GM06990 (cell line): ENCODE results near the gene BSG.

Experiments
- DNase-seq: peaks from one replicate; pipeline ENCODE4 v3.0.0-alpha.2; 2011; ENCODE audit not compliant: insufficient read length; ENCODE audit errors: extremely low read depth
- H3K27me3 ChIP-seq: replicated peaks from 2 replicates; pipeline ENCODE4 v1.6.0; 2011; ENCODE audit warnings: low read length; ENCODE audit not compliant: control insufficient read depth, insufficient read depth
- H3K36me3 ChIP-seq: 2 replicates; pipeline ENCODE4 v1.5.1; 2011; ENCODE audit warnings: low read length; ENCODE audit not compliant: control insufficient read depth, insufficient read depth
- H3K4me3 ChIP-seq: replicated peaks from 2 replicates; pipeline ENCODE4 v1.5.1; 2011; ENCODE audit warnings: low read depth, mild to moderate bottlenecking, control low read depth, low read length
- TF ChIP-seq, protein P1 (sequence below): IDR thresholded peaks from 2 replicates; pipeline ENCODE4 v1.5.1; 2011; ENCODE audit warnings: low read length, control low read depth, mild to moderate bottlenecking, inconsistent platforms; ENCODE audit not compliant: insufficient read depth, poor library complexity, severe bottlenecking

BSG gene

DNA sequence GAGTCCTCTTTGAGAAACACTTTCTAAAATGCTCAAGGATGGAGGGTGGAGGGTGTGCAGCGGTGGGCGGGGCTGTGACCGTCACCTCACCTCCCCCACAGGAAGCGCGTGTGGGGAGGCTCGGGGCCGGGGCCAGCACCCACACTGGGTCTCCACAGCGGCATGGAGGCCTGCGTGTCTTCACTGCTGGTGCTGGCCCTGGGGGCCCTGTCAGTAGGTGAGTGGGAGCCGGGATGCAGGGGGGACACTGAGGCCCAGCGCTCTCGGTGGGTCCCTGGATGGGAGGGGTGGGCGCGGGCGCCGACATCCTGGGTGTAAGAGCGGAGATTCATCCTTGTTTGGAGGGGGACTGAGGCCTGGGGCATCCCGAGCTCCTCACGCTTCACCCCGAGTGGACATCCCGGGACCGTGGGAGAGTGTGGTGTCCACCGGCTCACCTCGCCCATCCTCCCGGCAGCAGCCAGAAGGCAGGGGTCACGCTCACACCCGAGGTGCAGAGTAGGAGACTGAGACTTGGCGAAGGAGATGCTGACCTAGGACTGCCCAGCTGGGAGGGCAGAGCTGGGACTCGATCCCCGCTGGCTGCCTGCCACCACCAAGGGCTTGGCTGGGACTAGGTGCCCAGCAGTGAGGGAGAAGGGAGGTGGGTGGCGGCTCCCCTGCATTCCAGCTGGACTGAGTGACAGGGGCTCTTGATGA lies 28.3 kb upstream of the BSG start, which contains the start of gene GZMM:
Gene GZMM, plus strand, starts transcription at position 144 of the 699 bp plus-strand sequence. Its CDS starts 19 bp downstream, at position 163.
- Histone ChIP-seq H3K36me3 (peaks cover 6% of the 10 kb centered on the region; the same call in 1 of the 2 replicates), H3K4me3 (no peak within 1 kb of the TSS), H3K27me3 (no peaks in the 10 kb centered on the region)
- TF ChIP-seq, protein P1, sequence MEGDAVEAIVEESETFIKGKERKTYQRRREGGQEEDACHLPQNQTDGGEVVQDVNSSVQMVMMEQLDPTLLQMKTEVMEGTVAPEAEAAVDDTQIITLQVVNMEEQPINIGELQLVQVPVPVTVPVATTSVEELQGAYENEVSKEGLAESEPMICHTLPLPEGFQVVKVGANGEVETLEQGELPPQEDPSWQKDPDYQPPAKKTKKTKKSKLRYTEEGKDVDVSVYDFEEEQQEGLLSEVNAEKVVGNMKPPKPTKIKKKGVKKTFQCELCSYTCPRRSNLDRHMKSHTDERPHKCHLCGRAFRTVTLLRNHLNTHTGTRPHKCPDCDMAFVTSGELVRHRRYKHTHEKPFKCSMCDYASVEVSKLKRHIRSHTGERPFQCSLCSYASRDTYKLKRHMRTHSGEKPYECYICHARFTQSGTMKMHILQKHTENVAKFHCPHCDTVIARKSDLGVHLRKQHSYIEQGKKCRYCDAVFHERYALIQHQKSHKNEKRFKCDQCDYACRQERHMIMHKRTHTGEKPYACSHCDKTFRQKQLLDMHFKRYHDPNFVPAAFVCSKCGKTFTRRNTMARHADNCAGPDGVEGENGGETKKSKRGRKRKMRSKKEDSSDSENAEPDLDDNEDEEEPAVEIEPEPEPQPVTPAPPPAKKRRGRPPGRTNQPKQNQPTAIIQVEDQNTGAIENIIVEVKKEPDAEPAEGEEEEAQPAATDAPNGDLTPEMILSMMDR, result no peak
- no peak for DNase-seq

DNA sequence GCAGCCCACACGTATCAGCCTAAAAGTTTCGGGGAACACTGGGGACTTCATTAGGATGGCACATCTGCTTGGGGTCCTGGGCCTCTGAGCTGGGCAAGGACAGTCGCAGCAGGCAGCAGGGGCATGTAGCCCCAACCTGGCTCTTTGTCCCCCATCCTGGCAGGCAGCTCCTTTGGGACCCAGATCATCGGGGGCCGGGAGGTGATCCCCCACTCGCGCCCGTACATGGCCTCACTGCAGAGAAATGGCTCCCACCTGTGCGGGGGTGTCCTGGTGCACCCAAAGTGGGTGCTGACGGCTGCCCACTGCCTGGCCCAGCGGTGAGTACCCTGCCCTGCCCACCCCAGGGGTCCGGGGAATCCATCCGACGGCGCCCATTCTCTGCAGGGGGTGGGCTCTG lies 25.3 kb upstream of the BSG start:
- no peaks in the 10 kb centered on the region for H3K27me3 ChIP-seq
- peaks cover 2% of the 10 kb centered on the region; the same call in 1 of the 2 replicates for H3K36me3 ChIP-seq
- H3K4me3 ChIP-seq, result no peak overlapping the region
- TF ChIP-seq, protein P1, result no peak
- no peak for DNase-seq

DNA sequence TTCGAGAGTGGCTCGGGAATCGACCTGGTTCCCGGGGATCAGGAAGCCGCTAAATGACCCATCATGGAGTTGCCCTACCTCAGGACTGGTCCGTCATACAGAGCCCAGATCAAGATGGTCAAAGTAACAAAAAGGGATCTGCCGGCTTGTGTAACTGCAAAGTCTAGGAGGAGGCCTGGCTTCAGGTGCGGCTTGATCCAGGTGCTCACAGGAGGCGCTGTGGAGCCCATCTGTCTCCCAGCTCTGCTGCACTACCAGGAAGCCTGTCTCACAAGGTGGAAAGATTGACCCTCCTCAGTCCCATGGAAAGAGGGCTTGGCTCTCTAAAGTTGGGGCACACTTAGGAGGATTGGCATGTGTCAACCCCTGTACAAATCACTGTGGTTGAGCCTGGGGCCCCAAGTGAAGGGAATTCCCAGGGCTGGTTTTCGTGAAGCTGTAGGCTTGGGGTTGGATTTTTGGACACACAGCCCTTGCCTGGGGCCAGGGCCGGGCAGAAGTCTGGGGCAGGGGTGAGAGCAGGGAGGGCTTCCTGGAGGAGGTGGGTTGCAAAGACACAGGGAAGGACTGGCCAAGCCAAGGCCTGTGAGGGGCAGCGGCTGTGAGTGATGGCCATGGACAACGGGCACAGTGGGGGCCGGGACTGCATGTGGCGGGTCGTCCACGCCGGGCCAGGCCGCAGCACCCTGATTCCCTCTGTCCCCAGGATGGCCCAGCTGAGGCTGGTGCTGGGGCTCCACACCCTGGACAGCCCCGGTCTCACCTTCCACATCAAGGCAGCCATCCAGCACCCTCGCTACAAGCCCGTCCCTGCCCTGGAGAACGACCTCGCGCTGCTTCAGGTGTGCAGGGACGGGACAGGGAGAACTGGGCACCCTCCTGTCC lies 24.3 kb upstream of the BSG start:
- no peak overlapping the region for H3K4me3 ChIP-seq
- no peaks in the 10 kb centered on the region for H3K27me3 ChIP-seq
- TF ChIP-seq, protein P1, result no peak
- no peaks in the 10 kb centered on the region; the same call in 1 of the 2 replicates for H3K36me3 ChIP-seq
- DNase-seq, result no peak

DNA sequence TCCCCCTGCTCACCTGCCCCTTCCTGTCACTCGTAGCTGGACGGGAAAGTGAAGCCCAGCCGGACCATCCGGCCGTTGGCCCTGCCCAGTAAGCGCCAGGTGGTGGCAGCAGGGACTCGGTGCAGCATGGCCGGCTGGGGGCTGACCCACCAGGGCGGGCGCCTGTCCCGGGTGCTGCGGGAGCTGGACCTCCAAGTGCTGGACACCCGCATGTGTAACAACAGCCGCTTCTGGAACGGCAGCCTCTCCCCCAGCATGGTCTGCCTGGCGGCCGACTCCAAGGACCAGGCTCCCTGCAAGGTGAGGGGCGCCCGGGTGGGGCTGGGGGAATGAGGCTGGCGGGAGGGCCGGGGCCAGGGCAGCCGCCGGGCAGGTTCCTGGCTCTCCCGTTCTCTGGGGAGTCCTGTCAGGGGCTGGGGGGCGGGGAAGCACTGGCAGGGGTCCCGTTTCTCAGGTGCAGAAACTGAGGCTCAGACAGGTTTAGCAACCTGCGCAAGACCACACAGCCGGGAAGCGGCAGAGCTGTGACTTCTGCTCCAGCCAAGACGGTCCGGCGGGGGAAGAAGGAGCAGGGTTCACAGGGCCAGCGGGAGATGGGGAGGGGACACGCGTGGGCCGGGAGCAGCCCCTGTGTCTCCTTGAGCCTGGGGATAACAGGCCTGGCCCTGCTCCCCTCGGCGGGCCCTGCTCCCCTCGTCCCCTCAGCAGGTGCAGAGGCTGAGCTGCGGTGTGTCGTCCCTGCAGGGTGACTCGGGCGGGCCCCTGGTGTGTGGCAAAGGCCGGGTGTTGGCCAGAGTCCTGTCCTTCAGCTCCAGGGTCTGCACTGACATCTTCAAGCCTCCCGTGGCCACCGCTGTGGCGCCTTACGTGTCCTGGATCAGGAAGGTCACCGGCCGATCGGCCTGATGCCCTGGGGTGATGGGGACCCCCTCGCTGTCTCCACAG lies 23.2 kb upstream of the BSG start:
- Histone ChIP-seq H3K27me3 (no peaks in the 10 kb centered on the region), H3K36me3 (no peaks in the 10 kb centered on the region), H3K4me3 (no peak overlapping the region)
- no peak for DNase-seq
- TF ChIP-seq, protein P1, result no peak

DNA sequence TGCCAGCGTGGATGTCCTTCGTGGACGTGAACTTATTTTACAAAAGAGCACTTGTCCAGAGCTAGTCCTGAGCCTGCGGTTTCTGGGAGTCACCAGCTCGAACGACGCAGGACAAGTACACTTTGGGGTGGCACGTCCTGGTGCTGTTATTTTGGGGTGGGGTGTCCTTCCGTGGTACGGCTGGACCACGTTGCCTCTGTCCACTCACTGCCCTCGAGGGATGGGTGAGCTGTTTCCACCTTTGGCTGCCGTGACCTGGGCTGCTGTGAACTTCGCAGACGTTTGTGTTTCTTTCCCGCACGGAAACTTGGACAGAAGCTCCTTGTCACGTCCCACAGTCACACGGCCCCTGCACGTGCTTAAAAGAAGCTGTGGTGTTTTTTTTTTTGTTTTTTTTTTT lies 17.6 kb upstream of the BSG start:
- Histone ChIP-seq H3K4me3 (no peak overlapping the region), H3K36me3 (no peaks in the 10 kb centered on the region), H3K27me3 (no peaks in the 10 kb centered on the region)
- TF ChIP-seq, protein P1, result no peak
- no peak for DNase-seq
